ENCODE results near the gene MFSD6.

DNA sequence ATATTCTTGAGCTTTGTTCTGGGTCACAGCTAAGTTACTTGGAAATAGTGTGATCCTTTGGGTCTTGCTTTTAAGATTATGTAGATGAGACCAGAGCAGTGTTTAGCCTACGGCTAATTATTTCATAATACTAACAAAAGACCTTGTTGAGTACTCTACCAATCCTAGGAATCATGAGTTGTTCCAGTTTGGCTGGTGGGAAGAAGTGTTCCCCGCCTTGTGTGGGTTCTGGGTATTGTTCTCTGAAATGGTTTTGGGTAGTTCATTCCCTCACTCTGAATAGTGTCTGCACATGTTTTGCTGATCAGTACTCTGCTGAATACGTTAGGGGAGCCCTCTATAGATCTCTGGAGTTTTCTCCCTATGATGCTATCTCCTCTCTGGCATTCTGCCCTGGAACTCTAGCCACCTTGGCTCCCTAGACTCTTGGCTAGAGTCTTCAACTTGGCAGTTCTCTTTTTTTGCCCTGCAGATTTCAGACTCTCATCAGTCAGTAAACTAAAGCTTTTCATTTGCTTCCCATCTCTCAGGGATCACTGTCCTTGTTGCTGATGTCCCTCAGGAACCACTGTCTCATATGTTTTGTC lies 78.0 kb downstream of the MFSD6 start:
- TF ChIP-seq, protein P1, sequence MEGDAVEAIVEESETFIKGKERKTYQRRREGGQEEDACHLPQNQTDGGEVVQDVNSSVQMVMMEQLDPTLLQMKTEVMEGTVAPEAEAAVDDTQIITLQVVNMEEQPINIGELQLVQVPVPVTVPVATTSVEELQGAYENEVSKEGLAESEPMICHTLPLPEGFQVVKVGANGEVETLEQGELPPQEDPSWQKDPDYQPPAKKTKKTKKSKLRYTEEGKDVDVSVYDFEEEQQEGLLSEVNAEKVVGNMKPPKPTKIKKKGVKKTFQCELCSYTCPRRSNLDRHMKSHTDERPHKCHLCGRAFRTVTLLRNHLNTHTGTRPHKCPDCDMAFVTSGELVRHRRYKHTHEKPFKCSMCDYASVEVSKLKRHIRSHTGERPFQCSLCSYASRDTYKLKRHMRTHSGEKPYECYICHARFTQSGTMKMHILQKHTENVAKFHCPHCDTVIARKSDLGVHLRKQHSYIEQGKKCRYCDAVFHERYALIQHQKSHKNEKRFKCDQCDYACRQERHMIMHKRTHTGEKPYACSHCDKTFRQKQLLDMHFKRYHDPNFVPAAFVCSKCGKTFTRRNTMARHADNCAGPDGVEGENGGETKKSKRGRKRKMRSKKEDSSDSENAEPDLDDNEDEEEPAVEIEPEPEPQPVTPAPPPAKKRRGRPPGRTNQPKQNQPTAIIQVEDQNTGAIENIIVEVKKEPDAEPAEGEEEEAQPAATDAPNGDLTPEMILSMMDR (IDR thresholded peaks at IDR 0.05): no peak
- TF ChIP-seq EZH2 (IDR thresholded peaks at IDR 0.05) (no peak), EZH2phosphoT487 (IDR thresholded peaks at IDR 0.05) (no peak)
